Adrenal gland (tissue), 5 donors: ENCODE results near the gene CXCL13.
A peak's percentile ranks its signal among the peaks of the same experiment; 100 is the strongest.

Experiments
- CTCF ChIP-seq, 6 experiments: fragments of 450-650 bp in 4 of 6; fragments of 200-600 bp in 2 of 6; sonication (generic) in 1 of 6; IDR thresholded peaks; 1 replicate in 5 of 6; 2 replicates in 1 of 6; pipeline versions ENCODE4 v1.5.1 to v1.8.0; 2016 to 2021; ENCODE audit warnings: antibody characterized with exemption in 6 of 6, mild to moderate bottlenecking in 2 of 6, moderate library complexity in 1 of 6
- POLR2A ChIP-seq, 2 donors: fragments of 450-650 bp; IDR thresholded peaks; one replicate each; pipeline ENCODE4 v1.6.1; 2017; ENCODE audit warnings: antibody characterized with exemption in 2 of 2, mild to moderate bottlenecking in 2 of 2, moderate library complexity in 1 of 2
- donor health status: DM: no; HTN: no; CAD: no.

- TF ChIP-seq CTCF (IDR thresholded peaks at IDR 0.05) = peak; percentile 25 to 46 (median 40)
- TF ChIP-seq POLR2A (IDR thresholded peaks at IDR 0.05) = no peak
These were observed 6.2 kb upstream of the CXCL13 start for GRCh38 chr4:77599378-77599777.
